ENCODE results near the gene SAP30L. TPM values are rescaled to one million over a fixed set of nuclear protein-coding genes. Genes with fewer than 3 reads are reported as not detected.

The SAP30L gene
- polyA plus RNA-seq, 1 donor (not counting 4 experiments of a cell fraction or from before 2014, with no cell fraction given), result 42.1 TPM

DNA sequence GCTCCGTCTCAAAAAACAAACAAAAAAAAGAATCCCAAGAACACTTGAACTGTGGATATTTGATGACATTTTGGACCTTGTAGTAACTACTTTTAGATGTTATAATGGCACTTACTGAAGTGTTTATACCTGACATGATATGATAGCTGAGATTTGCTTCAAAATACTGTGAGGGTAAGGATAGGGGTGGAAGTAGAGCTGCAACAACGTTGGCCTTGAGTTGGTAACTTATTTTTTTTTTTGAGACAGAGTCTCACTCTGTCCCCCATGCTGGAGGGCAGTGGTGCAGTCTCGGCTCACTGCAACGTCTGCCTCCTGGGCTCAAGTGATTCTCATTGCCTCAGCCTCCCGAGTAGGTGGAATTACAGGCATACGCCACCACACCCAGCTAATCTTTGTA lies 30.7 kb upstream of the SAP30L start:
- H3K27me3 ChIP-seq (ENCODE audit: control insufficient read depth, extremely low read depth, insufficient read depth, low read length), result no peaks in the 10 kb centered on the region
- no peaks in the 10 kb centered on the region for H3K9me1 ChIP-seq (ENCODE audit: control insufficient read depth, extremely low read depth, insufficient read depth, low read length)
- no peak overlapping the region for H3K9ac ChIP-seq (ENCODE audit: control insufficient read depth, extremely low read depth, insufficient read depth, low read length)
- no peaks in the 10 kb centered on the region for H3K4me1 ChIP-seq (ENCODE audit: control insufficient read depth, extremely low read depth, insufficient read depth, low read length)
- H3K79me2 ChIP-seq (ENCODE audit: control insufficient read depth, insufficient read depth, low read length), result no peaks in the 10 kb centered on the region
- H3K27ac ChIP-seq (ENCODE audit: control insufficient read depth, insufficient read depth, low read length), result no peak overlapping the region
- H3K4me3 ChIP-seq (ENCODE audit: control insufficient read depth in 2 of 3, extremely low read depth in 1 of 3, insufficient read depth in 2 of 3, low read depth in 1 of 3, low read length in 3 of 3), result no peak overlapping the region
- H4K20me1 ChIP-seq (ENCODE audit: control insufficient read depth, extremely low read depth, insufficient read depth, low read length), result no peaks in the 10 kb centered on the region
- TF ChIP-seq, protein P1, sequence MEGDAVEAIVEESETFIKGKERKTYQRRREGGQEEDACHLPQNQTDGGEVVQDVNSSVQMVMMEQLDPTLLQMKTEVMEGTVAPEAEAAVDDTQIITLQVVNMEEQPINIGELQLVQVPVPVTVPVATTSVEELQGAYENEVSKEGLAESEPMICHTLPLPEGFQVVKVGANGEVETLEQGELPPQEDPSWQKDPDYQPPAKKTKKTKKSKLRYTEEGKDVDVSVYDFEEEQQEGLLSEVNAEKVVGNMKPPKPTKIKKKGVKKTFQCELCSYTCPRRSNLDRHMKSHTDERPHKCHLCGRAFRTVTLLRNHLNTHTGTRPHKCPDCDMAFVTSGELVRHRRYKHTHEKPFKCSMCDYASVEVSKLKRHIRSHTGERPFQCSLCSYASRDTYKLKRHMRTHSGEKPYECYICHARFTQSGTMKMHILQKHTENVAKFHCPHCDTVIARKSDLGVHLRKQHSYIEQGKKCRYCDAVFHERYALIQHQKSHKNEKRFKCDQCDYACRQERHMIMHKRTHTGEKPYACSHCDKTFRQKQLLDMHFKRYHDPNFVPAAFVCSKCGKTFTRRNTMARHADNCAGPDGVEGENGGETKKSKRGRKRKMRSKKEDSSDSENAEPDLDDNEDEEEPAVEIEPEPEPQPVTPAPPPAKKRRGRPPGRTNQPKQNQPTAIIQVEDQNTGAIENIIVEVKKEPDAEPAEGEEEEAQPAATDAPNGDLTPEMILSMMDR (optimal IDR thresholded peaks at IDR 0.05 in 1 of 3, IDR thresholded peaks at IDR 0.05 in 1 of 3, conservative IDR thresholded peaks at IDR 0.05 in 1 of 3; ENCODE audit: extremely low read depth in 1 of 3, insufficient read depth in 2 of 3, low read length in 3 of 3), result no peak
- TF ChIP-seq EZH2 (IDR thresholded peaks at IDR 0.05; ENCODE audit: low read length), result no peak
- H2AFZ ChIP-seq (ENCODE audit: control insufficient read depth, low read length), result no peak overlapping the region
- H3K4me2 ChIP-seq (ENCODE audit: control insufficient read depth, extremely low read depth, insufficient read depth, low read depth, low read length), result no peak overlapping the region
- H3K36me3 ChIP-seq (ENCODE audit: control insufficient read depth in 2 of 2, extremely low read depth in 1 of 2, insufficient read depth in 2 of 2, low read length in 2 of 2), result peaks cover 3 to 6% of the 10 kb centered on the region in 2 experiments
- FAIRE-seq (no peak), DNase-seq (ENCODE audit: low read depth, low spot score) (no peak)
- dilution Hi-C loops (cut with MboI; ENCODE audit: extremely low pct_ligation_motif_present, low sequenced_read_pairs), result loop anchor here (25.0 kb wide), 1 partner anchor 353 kb away; no protein-coding TSS in a partner anchor
- H3K9me3 ChIP-seq (ENCODE audit: control insufficient read depth, low read depth, low read length), result no peaks in the 10 kb centered on the region

DNA sequence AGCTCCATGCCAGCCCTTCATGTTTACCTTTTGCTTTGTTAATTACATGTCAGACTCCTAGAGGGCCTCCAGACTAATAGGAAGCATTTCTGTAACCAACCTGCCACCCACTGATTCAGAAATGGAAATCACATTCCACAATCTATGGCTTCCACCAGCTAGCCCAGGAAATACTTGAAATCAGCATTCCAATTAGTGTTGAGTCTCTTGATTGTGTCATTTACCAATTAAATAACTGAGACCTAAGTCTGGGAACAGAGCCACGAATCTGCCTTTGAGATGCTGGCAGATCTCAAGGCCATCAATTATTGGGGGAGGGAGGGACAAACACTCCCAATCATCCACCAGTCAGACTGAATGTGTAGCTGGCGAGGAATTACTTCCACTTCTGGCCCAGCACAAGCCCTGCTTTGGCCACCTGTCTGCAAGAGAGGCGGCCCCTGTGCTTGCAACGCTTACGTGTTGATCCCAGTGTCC lies 27.4 kb upstream of the SAP30L start:
- TF ChIP-seq, protein P1 (optimal IDR thresholded peaks at IDR 0.05 in 1 of 3, IDR thresholded peaks at IDR 0.05 in 1 of 3, conservative IDR thresholded peaks at IDR 0.05 in 1 of 3; ENCODE audit: extremely low read depth in 1 of 3, insufficient read depth in 2 of 3, low read length in 3 of 3), result no peak
- no peak for TF ChIP-seq EZH2 (IDR thresholded peaks at IDR 0.05; ENCODE audit: low read length)
- Histone ChIP-seq H3K4me2 (ENCODE audit: control insufficient read depth, extremely low read depth, insufficient read depth, low read depth, low read length) (no peak overlapping the region), H3K9me3 (ENCODE audit: control insufficient read depth, low read depth, low read length) (no peaks in the 10 kb centered on the region), H3K9me1 (ENCODE audit: control insufficient read depth, extremely low read depth, insufficient read depth, low read length) (no peaks in the 10 kb centered on the region), H3K36me3 (ENCODE audit: control insufficient read depth in 2 of 2, extremely low read depth in 1 of 2, insufficient read depth in 2 of 2, low read length in 2 of 2) (peaks cover 3% of the 10 kb centered on the region in 2 experiments), H3K79me2 (ENCODE audit: control insufficient read depth, insufficient read depth, low read length) (no peaks in the 10 kb centered on the region), H3K4me3 (ENCODE audit: control insufficient read depth in 2 of 3, extremely low read depth in 1 of 3, insufficient read depth in 2 of 3, low read depth in 1 of 3, low read length in 3 of 3) (no peak overlapping the region), H2AFZ (ENCODE audit: control insufficient read depth, low read length) (no peak overlapping the region), H3K27ac (ENCODE audit: control insufficient read depth, insufficient read depth, low read length) (no peak overlapping the region), H3K27me3 (ENCODE audit: control insufficient read depth, extremely low read depth, insufficient read depth, low read length) (no peaks in the 10 kb centered on the region), H4K20me1 (ENCODE audit: control insufficient read depth, extremely low read depth, insufficient read depth, low read length) (no peaks in the 10 kb centered on the region), H3K4me1 (ENCODE audit: control insufficient read depth, extremely low read depth, insufficient read depth, low read length) (no peaks in the 10 kb centered on the region), H3K9ac (ENCODE audit: control insufficient read depth, extremely low read depth, insufficient read depth, low read length) (no peak overlapping the region)
- DNase-seq (ENCODE audit: low read depth, low spot score) (no peak), FAIRE-seq (no peak)
- dilution Hi-C loops (cut with MboI; ENCODE audit: extremely low pct_ligation_motif_present, low sequenced_read_pairs), result loop anchor here (25.0 kb wide), 1 partner anchor 356 kb away; no protein-coding TSS in a partner anchor

Measured in keratinocyte (primary cell).